Measurements from ENCODE around the gene TMSB4X.
A peak's percentile ranks its signal among the peaks of the same experiment; 100 is the strongest.

The TMSB4X gene

DNA sequence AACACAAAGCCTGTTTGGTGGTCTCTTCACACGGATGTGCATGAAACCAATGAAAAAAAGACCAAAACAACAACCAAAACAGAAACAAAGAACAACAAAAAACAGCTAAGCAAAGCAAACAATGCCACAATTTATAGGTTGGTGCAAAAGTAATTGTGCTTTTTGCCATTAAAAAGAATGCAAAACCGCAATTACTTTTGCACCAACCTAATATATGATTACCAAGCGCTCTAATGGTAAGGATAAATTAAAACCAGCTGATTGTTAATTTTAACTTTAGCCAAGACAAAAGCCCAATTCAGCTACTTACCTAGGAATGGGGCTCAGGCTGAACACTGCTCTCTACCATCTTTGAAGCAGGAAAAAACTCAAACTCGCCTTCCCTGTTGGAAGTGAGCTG, 29.4 kb upstream of the TMSB4X start:
- H3K4me3 ChIP-seq (ENCODE audit: low read depth, low read length): no peak overlapping the region
- no peak for TF ChIP-seq CTCF (conservative IDR thresholded peaks at IDR 0.05; ENCODE audit: low read depth, low read length)
- no peak for DNase-seq (ENCODE audit: low read depth)

- H3K4me3 ChIP-seq (ENCODE audit: low read depth, low read length): no peak overlapping the region
- no peak for DNase-seq (ENCODE audit: low read depth)
- TF ChIP-seq CTCF (conservative IDR thresholded peaks at IDR 0.05; ENCODE audit: low read depth, low read length): no peak
Measured at GRCh38 chrX:12946406-12946805, 28.5 kb upstream of the TMSB4X start.

GRCh38 chrX:12946838-12947544, 27.9 kb upstream of the TMSB4X start:
- DNase-seq (ENCODE audit: low read depth): peak; percentile 91
- TF ChIP-seq CTCF (conservative IDR thresholded peaks at IDR 0.05; ENCODE audit: low read depth, low read length): peak; percentile 98
- no peak overlapping the region for H3K4me3 ChIP-seq (ENCODE audit: low read depth, low read length)

- no peak for DNase-seq (ENCODE audit: low read depth)
- H3K4me3 ChIP-seq (ENCODE audit: low read depth, low read length): no peak overlapping the region
- TF ChIP-seq CTCF (conservative IDR thresholded peaks at IDR 0.05; ENCODE audit: low read depth, low read length): no peak
Measured at GRCh38 chrX:12947545-12948235, 27.2 kb upstream of the TMSB4X start.

- no peak overlapping the region for H3K4me3 ChIP-seq (ENCODE audit: low read depth, low read length)
- DNase-seq (ENCODE audit: low read depth): no peak
- TF ChIP-seq CTCF (conservative IDR thresholded peaks at IDR 0.05; ENCODE audit: low read depth, low read length): no peak
Measured at GRCh38 chrX:12948495-12948894, 26.4 kb upstream of the TMSB4X start.

- peak; percentile 56 for DNase-seq (ENCODE audit: low read depth)
- no peak for TF ChIP-seq CTCF (conservative IDR thresholded peaks at IDR 0.05; ENCODE audit: low read depth, low read length)
Measured at GRCh38 chrX:12949205-12949926, 25.5 kb upstream of the TMSB4X start.

More at GRCh38 chrX:12949205-12949926, 25.5 kb upstream of the TMSB4X start:
- no peak overlapping the region for H3K4me3 ChIP-seq (ENCODE audit: low read depth, low read length)

Data from choroid plexus epithelial cell (primary cell).